ENCODE results near the gene SCN2A.

SCN2A gene

DNA sequence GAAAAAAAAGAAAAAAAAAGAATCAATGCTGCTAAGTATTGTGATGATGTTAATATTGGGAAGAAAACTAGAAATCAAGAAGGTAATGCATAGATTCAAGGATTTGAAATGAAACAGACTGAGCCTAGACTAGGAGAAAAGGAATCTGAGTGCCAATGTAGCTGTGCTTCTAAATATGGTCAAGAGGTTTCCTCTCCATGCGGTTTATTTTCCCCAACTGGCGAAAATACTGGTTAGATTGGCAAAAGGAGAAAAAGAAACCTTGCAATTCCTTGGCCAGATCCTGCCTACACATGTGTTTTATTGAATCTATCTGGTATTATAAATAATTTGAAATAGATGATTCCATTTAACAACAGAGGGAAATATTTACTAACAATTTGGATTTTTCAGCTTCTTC lies 41.0 kb upstream of the SCN2A start:
- Mint-ChIP-seq H3K27me3 (ENCODE audit: low read depth, poor library complexity) (peaks cover 5% of the 10 kb centered on the region), H3K36me3 (ENCODE audit: low read depth) (no peaks in the 10 kb centered on the region), H3K27ac (no peak overlapping the region), H3K9me3 (no peaks in the 10 kb centered on the region), H3K4me1 (peaks cover 7% of the 10 kb centered on the region), H3K4me3 (no peak overlapping the region)
- no peak for DNase-seq
- TF ChIP-seq, protein P1, sequence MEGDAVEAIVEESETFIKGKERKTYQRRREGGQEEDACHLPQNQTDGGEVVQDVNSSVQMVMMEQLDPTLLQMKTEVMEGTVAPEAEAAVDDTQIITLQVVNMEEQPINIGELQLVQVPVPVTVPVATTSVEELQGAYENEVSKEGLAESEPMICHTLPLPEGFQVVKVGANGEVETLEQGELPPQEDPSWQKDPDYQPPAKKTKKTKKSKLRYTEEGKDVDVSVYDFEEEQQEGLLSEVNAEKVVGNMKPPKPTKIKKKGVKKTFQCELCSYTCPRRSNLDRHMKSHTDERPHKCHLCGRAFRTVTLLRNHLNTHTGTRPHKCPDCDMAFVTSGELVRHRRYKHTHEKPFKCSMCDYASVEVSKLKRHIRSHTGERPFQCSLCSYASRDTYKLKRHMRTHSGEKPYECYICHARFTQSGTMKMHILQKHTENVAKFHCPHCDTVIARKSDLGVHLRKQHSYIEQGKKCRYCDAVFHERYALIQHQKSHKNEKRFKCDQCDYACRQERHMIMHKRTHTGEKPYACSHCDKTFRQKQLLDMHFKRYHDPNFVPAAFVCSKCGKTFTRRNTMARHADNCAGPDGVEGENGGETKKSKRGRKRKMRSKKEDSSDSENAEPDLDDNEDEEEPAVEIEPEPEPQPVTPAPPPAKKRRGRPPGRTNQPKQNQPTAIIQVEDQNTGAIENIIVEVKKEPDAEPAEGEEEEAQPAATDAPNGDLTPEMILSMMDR (IDR thresholded peaks at IDR 0.05): no peak

DNA sequence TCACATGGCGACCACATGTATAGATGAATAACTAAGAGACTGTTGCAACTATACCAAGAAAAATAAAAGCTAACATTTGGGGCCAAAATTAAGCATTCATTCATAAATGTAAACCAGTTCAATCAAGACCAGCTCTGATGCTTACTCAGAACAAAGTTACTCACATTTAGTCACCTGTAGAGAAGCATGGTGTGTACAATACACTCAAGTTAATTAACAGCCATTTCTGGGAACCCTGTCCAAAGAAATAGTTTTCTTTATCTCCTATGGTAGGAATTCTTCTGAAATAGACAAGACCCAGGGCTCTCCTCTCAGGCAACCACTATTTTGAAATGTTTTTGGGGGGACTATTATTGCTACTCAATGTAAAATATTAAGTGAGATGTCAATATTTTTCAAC lies 37.0 kb upstream of the SCN2A start:
- no peak overlapping the region for H3K4me3 Mint-ChIP-seq
- DNase-seq: no peak
- H3K4me1 Mint-ChIP-seq: peaks cover 5% of the 10 kb centered on the region
- no peak overlapping the region for H3K27ac Mint-ChIP-seq
- no peaks in the 10 kb centered on the region for H3K36me3 Mint-ChIP-seq (ENCODE audit: low read depth)
- H3K9me3 Mint-ChIP-seq: peaks cover 4% of the 10 kb centered on the region
- TF ChIP-seq, protein P1 (IDR thresholded peaks at IDR 0.05): no peak
- H3K27me3 Mint-ChIP-seq (ENCODE audit: low read depth, poor library complexity): peaks cover 5% of the 10 kb centered on the region

DNA sequence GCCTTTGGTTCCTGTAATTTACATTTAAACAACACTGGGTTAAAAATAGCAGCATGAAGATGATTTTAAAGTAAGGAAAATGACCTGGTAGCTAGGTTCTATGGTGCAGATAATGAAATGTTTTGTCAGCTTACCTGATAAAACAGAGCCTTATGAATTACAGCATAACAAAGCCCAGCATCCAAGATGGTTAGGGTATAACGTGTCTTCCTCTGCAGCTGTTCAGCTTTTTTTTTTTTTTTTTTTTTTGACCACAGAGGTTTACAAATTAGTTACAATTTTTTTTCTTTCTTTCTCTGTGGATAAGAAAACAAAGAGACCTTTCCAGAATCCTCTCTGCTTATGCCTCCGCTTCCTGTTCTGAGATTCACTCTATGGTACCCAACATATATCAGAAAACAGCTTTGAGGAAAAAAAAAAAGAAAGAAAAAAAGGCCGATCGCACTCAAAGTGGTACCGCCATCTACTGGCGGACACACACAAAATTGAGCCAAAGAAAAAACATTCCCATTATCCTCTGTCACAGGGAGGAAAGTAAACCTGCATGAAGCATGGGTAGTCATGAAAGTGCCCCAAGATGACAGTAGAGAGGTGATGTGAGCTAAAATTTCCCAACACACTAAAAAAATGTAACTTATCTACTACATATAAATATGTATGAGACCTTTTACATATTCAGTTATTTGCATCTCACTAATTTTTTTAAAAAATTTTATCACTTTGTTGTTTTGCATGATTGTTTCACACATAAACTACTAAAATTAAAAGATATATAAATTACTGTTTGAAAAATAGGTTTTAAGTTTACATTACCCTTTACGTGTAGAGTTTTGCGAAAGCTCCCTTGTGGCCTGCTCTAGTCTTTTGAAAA lies 35.3 kb upstream of the SCN2A start, which contains the start of gene SCN3A:
Gene SCN3A (minus strand): TSS at position 362 of the 871 bp plus-strand sequence. CDS start 27,656 bp downstream, outside the sequence.
- peaks cover 4% of the 10 kb centered on the region for H3K9me3 Mint-ChIP-seq
- TF ChIP-seq, protein P1 (IDR thresholded peaks at IDR 0.05): peak; percentile 67
- H3K27me3 Mint-ChIP-seq (ENCODE audit: low read depth, poor library complexity): peaks cover 5% of the 10 kb centered on the region
- H3K4me1 Mint-ChIP-seq: peaks cover 5% of the 10 kb centered on the region
- H3K4me3 Mint-ChIP-seq: no peak within 1 kb of the TSS
- peak; percentile 31 for DNase-seq
- no peak within 1 kb of the TSS for H3K27ac Mint-ChIP-seq
- H3K36me3 Mint-ChIP-seq (ENCODE audit: low read depth): no peaks in the 10 kb centered on the region

DNA sequence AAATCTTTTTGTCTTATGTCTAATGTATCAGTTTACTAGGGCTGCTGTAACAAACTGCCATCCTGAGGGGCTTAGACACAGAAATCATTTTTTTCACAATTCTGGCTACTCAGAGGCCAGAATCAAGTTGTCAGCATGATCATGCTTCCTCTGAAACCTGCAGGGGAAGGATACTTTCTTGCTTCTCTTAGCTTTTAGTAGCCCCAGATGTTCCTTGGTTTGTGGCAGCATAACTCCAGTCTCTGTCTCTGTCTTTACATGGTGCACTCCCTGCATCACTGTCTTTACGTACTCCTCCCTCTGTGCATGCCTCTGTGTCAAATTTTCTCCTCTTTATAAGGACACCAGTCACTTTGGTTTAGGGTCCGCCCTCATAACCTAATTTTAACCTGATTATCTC lies 33.3 kb upstream of the SCN2A start:
- no peak overlapping the region for H3K4me3 Mint-ChIP-seq
- no peak overlapping the region for H3K27ac Mint-ChIP-seq
- TF ChIP-seq, protein P1 (IDR thresholded peaks at IDR 0.05): no peak
- H3K36me3 Mint-ChIP-seq (ENCODE audit: low read depth): no peaks in the 10 kb centered on the region
- H3K27me3 Mint-ChIP-seq (ENCODE audit: low read depth, poor library complexity): peaks cover 5% of the 10 kb centered on the region
- DNase-seq: no peak
- peaks cover 4% of the 10 kb centered on the region for H3K9me3 Mint-ChIP-seq
- peaks cover 5% of the 10 kb centered on the region for H3K4me1 Mint-ChIP-seq

DNA sequence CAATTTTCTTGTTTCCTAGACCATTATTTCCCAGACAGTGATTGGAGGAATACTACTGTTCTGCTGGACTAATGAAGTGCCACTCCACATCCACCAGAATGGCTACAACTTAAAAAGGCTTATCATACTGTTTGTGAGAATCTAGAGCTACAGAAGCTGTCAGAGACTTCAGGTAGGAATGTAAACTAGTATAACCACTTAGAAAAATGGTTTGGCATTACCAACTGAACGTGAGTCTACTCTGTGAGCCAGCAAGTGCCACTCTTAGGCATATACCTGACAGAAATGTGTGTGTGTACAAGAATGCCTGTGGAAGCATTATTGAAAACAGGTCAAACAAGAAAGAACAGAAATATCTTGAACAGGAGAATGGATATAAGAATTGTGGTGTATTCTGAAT lies 31.1 kb upstream of the SCN2A start:
- DNase-seq: no peak
- H3K9me3 Mint-ChIP-seq: peaks cover 4% of the 10 kb centered on the region
- peaks cover 5% of the 10 kb centered on the region for H3K4me1 Mint-ChIP-seq
- H3K27me3 Mint-ChIP-seq (ENCODE audit: low read depth, poor library complexity): peaks cover 8% of the 10 kb centered on the region
- no peak overlapping the region for H3K27ac Mint-ChIP-seq
- no peaks in the 10 kb centered on the region for H3K36me3 Mint-ChIP-seq (ENCODE audit: low read depth)
- TF ChIP-seq, protein P1 (IDR thresholded peaks at IDR 0.05): no peak
- H3K4me3 Mint-ChIP-seq: no peak overlapping the region

DNA sequence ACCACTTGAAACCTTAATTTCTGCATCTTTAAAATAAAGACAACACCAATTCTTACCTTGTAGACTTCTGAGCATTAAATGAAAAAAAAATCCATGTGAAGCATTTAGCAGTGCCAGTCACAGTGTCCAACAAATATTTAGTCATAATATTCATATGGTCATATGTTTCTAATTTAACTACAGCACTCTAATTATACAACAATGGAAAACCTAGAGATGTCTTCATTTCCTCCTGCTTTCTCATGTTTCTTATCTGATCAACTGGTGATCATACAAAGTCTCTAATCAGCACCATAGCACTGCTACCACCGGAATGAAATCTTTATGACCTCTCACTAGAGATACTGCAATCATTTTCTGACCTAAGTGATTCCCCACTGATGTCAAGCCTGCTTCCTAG lies 25.1 kb upstream of the SCN2A start:
- TF ChIP-seq, protein P1 (IDR thresholded peaks at IDR 0.05): no peak
- no peak overlapping the region for H3K27ac Mint-ChIP-seq
- no peak overlapping the region for H3K4me3 Mint-ChIP-seq
- peaks cover 3% of the 10 kb centered on the region for H3K27me3 Mint-ChIP-seq (ENCODE audit: low read depth, poor library complexity)
- DNase-seq: no peak
- no peaks in the 10 kb centered on the region for H3K9me3 Mint-ChIP-seq
- no peaks in the 10 kb centered on the region for H3K4me1 Mint-ChIP-seq
- no peaks in the 10 kb centered on the region for H3K36me3 Mint-ChIP-seq (ENCODE audit: low read depth)

Data from nephron progenitor cell (in vitro differentiated cells).